ENCODE results near the gene OPCML. TPM values are rescaled to one million over a fixed set of nuclear protein-coding genes. Genes with fewer than 3 reads are reported as not detected.

Gene OPCML
- total RNA-seq, 2 experiments from 2014 or later, result not detected

DNA sequence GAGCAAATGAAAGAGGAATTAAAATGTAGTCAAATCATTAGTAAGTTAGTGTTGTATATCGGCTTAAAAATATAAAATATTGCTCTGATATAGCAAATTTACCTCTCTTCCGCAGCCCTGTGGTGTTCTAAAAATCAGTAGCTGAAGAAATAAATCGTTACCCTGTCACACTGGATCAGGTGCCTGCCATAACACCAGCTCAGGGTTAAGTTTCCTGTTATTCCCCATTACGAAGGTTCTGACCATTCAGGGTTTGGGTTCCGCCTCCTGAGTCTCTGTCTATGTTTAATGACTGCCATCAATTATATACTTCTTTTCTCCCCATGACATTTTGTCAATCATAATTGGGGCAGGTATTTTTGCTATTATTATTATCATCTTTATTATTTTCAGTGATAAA, 658.5 kb downstream of the OPCML start:
- Mint-ChIP-seq H3K27ac (no peak overlapping the region), H3K9me3 (ENCODE audit: low read depth) (no peaks in the 10 kb centered on the region), H3K36me3 (ENCODE audit: low read depth) (no peaks in the 10 kb centered on the region), H3K4me1 (no peaks in the 10 kb centered on the region), H3K4me3 (no peak overlapping the region), H3K27me3 (peaks cover 3% of the 10 kb centered on the region)
- DNase-seq (no peak), ATAC-seq (no peak)
- intact Hi-C loops (cut with DNase I, micrococcal nuclease), result no loop called here
- ChIA-PET CTCF (interaction anchor here (1.5 kb wide), 2 partner anchors 11 kb away, joined by 3 to 4 read pairs; no protein-coding TSS in a partner anchor), POLR2A (no interaction called here)

DNA sequence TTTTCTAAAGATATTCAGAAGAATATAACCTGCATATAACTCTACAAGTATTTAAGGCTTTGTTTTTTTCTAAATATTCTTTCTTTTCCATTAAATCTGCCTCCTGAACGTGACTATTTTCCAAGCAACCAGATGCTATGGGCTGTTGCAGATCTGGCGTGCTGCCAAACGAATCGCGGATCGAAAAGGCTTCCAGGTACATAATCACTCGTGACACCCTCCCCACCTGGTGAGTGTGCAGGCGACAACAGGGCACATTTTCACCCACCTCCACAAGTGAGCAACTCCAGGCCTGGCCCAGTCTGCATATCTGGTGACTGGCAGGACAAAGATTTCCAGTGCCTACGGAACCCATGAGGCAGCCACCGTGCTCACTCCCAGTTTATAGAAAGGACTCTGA, 660.1 kb downstream of the OPCML start:
- CTCF ChIA-PET, result no interaction called here
- H3K4me1 Mint-ChIP-seq, result no peaks in the 10 kb centered on the region
- H3K4me3 Mint-ChIP-seq, result no peak overlapping the region

DNA sequence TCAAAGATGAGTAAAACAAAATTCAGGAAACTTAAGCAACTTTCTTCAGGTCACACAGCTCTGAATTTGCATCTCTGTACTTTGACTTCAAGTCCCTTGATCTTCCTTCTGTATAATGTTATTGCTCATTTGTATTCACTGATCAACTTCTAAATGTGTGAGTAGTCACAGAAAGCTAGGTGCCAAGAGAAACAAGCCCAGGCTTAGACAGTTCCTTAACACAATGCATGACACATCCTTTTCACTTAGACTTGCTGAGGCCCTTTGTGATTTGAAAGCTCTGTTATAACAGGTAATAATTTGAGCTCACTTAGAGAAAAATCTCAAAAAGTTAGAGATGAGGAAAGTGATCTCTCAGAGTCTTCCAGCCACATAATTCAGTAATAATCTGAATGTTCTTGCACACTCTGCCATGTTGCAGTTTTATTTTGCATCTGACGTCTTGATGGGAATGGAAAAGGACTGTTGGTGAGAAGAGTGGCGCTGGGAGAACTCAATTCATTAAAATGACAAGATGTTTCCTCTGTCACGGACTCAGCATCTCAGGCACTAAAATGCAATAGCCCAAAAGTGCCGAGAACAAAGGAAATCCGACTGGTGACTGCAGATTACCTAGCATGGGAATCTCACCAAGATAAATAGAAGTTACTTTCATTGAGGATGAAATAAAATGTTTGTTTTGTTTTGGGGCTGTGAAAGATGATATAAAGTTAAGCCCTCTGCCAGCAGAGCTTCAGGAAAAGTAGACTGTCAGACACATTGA, 665.3 kb downstream of the OPCML start:
- POLR2A ChIA-PET, result no interaction called here
- H3K4me3 Mint-ChIP-seq, result no peak overlapping the region
- peaks cover 3% of the 10 kb centered on the region for H3K27me3 Mint-ChIP-seq
- ATAC-seq, result no peak
- no peaks in the 10 kb centered on the region for H3K9me3 Mint-ChIP-seq (ENCODE audit: low read depth)
- no peak overlapping the region for H3K27ac Mint-ChIP-seq
- no peaks in the 10 kb centered on the region for H3K36me3 Mint-ChIP-seq (ENCODE audit: low read depth)
- intact Hi-C loops (cut with DNase I, micrococcal nuclease), result no loop called here
- H3K4me1 Mint-ChIP-seq, result no peaks in the 10 kb centered on the region
- no peak for DNase-seq
- CTCF ChIA-PET, result no interaction called here

More for the DNA sequence above, 660.1 kb downstream of the OPCML start:
- no peak for DNase-seq
- Mint-ChIP-seq H3K27me3 (peaks cover 6% of the 10 kb centered on the region), H3K9me3 (ENCODE audit: low read depth) (no peaks in the 10 kb centered on the region), H3K27ac (no peak overlapping the region), H3K36me3 (ENCODE audit: low read depth) (no peaks in the 10 kb centered on the region)
- intact Hi-C loops (cut with DNase I, micrococcal nuclease), result no loop called here
- POLR2A ChIA-PET, result no interaction called here
- ATAC-seq, result no peak

DNA sequence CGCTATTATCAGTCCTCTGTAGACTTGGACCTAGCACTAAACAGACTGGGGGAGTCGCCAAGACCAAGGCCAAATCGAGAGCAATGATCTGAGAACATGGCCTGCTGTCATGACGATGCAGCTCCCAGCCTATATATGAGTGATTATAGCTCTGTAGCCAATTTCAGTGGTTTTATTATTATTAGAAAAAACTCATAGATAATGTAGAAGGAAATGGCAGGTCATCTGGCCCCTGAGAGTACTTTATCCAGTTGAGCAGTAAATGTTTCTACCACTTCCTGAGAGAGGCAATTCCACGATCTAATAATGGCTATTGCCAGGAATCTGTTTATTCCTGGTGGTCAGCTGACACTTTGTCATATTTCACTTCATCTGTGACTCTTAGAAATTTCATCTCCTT, 666.7 kb downstream of the OPCML start:
- CTCF ChIA-PET, result interaction anchor here (0.6 kb wide), 1 partner anchor 1509 kb away, joined by 3 read pairs; no protein-coding TSS in a partner anchor
- no peak for ATAC-seq
- no peaks in the 10 kb centered on the region for H3K9me3 Mint-ChIP-seq (ENCODE audit: low read depth)
- H3K27ac Mint-ChIP-seq, result no peak overlapping the region
- POLR2A ChIA-PET, result no interaction called here
- no peak for DNase-seq
- H3K36me3 Mint-ChIP-seq (ENCODE audit: low read depth), result no peaks in the 10 kb centered on the region
- H3K4me3 Mint-ChIP-seq, result no peak overlapping the region
- no peaks in the 10 kb centered on the region for H3K4me1 Mint-ChIP-seq
- peaks cover 3% of the 10 kb centered on the region for H3K27me3 Mint-ChIP-seq
- intact Hi-C loops (cut with DNase I, micrococcal nuclease), result no loop called here

DNA sequence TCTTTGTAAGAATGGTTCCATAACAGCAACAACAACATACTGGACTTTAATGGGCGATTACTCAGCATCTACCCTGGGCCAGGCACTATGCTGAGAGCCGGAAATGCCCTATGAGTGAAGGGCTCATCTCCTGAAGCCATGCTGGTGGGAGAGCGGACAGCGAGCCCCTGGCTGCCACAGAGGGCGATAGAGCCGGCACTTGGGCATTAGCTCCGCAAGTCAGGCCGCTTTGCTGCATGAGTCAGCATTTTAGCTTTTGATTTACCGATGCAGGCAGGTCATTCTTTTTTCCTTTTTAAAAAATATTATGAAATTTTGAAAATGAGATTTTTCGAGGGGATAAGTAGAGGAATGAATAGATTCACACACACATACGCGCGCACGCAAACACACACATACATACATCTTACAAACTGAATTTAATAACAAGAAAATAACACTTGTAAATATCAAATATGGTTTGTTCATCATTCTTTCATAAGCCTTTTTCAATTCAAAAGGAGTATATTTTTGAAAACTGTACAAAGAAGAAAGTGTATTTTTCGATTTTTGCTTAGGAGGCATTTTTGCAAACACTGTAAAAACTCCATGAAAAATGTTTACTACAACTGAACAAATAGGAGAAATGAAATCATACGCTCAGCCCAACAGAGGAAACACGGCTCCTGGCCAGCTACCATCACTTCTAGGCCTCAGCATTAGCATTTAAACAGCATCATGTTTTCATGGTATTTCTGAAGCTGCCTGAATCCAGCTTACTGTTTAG, 667.3 kb downstream of the OPCML start:
- Mint-ChIP-seq H3K4me3 (no peak overlapping the region), H3K4me1 (no peaks in the 10 kb centered on the region), H3K36me3 (ENCODE audit: low read depth) (no peaks in the 10 kb centered on the region), H3K9me3 (ENCODE audit: low read depth) (no peaks in the 10 kb centered on the region), H3K27ac (no peak overlapping the region), H3K27me3 (peaks cover 3% of the 10 kb centered on the region)
- ChIA-PET CTCF (no interaction called here), POLR2A (no interaction called here)
- no peak for ATAC-seq
- intact Hi-C loops (cut with DNase I, micrococcal nuclease), result no loop called here
- DNase-seq, result no peak

DNA sequence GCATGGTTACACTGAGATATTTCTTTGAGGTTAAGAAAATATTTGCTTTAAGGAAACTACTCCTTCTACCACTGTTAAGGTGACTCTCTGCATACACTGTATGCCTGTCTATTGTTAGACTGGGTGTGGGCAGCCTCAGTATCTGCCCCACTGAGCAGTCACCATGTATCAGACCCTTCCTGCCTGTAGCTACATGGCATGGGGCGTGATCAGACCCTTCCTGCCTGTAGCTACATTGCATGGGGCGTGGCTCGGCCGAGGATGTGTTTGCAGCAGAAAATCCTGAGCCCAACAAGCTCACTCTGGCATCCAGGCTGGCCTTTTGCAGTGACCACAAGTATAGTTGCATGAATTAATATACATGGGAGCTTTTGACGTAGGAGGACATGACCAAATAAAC, 669.4 kb downstream of the OPCML start:
- no peak for ATAC-seq
- no peak for DNase-seq
- Mint-ChIP-seq H3K27me3 (peaks cover 3% of the 10 kb centered on the region), H3K4me1 (no peaks in the 10 kb centered on the region), H3K9me3 (ENCODE audit: low read depth) (no peaks in the 10 kb centered on the region), H3K27ac (no peak overlapping the region), H3K36me3 (ENCODE audit: low read depth) (no peaks in the 10 kb centered on the region), H3K4me3 (no peak overlapping the region)
- intact Hi-C loops (cut with DNase I, micrococcal nuclease), result no loop called here
- POLR2A ChIA-PET, result no interaction called here
- CTCF ChIA-PET, result interaction anchor here (0.7 kb wide), 1 partner anchor 12 kb away, joined by 3 read pairs; no protein-coding TSS in a partner anchor

DNA sequence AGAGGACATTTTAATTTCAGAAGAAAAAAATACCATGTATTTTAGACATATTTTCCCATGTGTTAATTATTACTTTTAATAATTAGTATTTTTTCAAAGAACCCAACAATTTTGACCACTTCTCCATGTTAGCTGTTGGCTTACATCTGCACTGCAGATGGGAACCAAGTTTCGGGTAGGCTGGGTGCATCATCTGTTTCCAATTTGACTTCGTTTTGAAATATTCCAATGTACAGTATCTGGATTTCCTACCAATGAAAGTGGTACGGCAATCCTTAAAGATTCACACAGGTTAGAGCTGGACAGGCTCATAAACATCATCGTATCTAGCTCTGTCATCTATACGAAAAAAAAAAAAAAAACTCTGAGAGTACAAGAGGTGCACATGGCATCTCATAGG, 670.2 kb downstream of the OPCML start:
- DNase-seq (no peak), ATAC-seq (no peak)
- H3K4me1 Mint-ChIP-seq, result no peaks in the 10 kb centered on the region
- intact Hi-C loops (cut with DNase I, micrococcal nuclease), result no loop called here
- no peaks in the 10 kb centered on the region for H3K27me3 Mint-ChIP-seq
- ChIA-PET CTCF (interaction anchor here (0.7 kb wide), 2 partner anchors 13 to 155 kb away, joined by 3 read pairs; no protein-coding TSS in a partner anchor), POLR2A (no interaction called here)
- no peak overlapping the region for H3K4me3 Mint-ChIP-seq
- H3K36me3 Mint-ChIP-seq (ENCODE audit: low read depth), result no peaks in the 10 kb centered on the region
- no peak overlapping the region for H3K27ac Mint-ChIP-seq
- no peaks in the 10 kb centered on the region for H3K9me3 Mint-ChIP-seq (ENCODE audit: low read depth)

DNA sequence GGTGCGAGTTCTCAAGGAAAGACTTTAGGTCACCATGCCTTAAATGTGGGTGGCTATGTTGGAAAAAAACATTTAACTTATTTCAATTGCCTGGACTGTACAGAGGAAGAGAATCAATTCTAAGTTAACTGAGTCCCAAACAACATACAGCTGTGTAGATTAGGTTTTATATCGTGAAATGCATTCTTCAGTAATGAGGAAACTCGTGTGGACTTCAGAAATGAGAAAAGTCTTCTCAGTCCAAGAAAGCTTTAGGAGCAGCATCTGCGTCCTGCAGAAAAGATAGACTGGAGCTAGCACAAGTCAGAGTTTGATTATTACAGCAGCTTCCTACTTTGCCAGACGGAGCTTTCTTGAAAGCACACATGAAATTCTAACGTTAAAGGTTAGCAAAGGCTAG, 673.0 kb downstream of the OPCML start:
- H3K4me1 Mint-ChIP-seq, result no peaks in the 10 kb centered on the region
- POLR2A ChIA-PET, result no interaction called here
- H3K27me3 Mint-ChIP-seq, result peaks cover 2% of the 10 kb centered on the region

DNA sequence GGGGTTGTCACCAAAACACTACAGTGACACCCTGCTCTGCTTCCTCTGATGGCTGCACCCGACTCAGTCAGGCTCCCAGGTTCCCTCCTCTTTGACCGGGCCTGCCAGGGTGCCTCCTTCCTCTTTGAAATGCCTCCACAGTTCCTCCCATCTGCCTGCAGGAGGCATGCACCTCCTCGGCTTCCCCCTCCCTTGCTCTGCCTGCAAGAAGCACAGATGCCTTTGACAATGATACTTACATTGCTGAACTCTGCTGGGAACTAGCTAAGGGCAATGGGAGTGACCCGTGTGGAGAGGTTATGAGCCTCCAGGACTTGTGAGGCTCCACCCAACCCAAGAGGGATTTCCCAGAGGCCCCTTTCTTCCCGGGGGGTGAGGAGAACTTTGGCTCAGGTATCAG, 674.1 kb downstream of the OPCML start:
- ChIA-PET CTCF (no interaction called here), POLR2A (no interaction called here)
- Mint-ChIP-seq H3K9me3 (ENCODE audit: low read depth) (no peaks in the 10 kb centered on the region), H3K4me3 (no peak overlapping the region), H3K36me3 (ENCODE audit: low read depth) (no peaks in the 10 kb centered on the region), H3K4me1 (no peaks in the 10 kb centered on the region), H3K27me3 (peaks cover 2% of the 10 kb centered on the region), H3K27ac (no peak overlapping the region)
- intact Hi-C loops (cut with DNase I, micrococcal nuclease), result no loop called here
- ATAC-seq (no peak), DNase-seq (no peak)

More for the DNA sequence above, 673.0 kb downstream of the OPCML start:
- Mint-ChIP-seq H3K9me3 (ENCODE audit: low read depth) (no peaks in the 10 kb centered on the region), H3K27ac (no peak overlapping the region), H3K36me3 (ENCODE audit: low read depth) (no peaks in the 10 kb centered on the region), H3K4me3 (no peak overlapping the region)
- ATAC-seq, result no peak
- CTCF ChIA-PET, result interaction anchor here (0.6 kb wide), 1 partner anchor 152 kb away, joined by 3 read pairs; no protein-coding TSS in a partner anchor
- no peak for DNase-seq
- intact Hi-C loops (cut with DNase I, micrococcal nuclease), result no loop called here

DNA sequence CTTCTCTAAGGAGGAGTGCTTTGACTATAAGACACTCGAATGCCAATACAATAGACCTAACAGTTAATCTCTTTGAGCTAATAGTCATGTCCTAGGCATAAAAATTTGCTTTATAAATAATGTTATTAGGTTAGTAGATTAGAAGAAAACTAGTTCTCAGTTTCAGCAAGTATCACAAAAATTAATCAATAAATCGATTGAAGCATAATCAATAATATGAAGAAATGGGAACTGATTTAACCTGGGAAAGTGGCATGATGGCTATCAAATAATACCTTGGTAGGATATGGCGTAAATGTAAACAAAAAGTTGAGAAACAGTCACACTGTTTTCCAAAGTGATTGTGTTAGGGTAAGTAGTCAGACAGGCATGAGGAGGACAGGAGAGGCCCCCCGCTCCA, 676.3 kb downstream of the OPCML start:
- Mint-ChIP-seq H3K4me1 (no peaks in the 10 kb centered on the region), H3K36me3 (ENCODE audit: low read depth) (no peaks in the 10 kb centered on the region), H3K27ac (no peak overlapping the region), H3K4me3 (no peak overlapping the region), H3K9me3 (ENCODE audit: low read depth) (no peaks in the 10 kb centered on the region), H3K27me3 (peaks cover 2% of the 10 kb centered on the region)
- POLR2A ChIA-PET, result no interaction called here
- DNase-seq (no peak), ATAC-seq (no peak)
- intact Hi-C loops (cut with DNase I, micrococcal nuclease), result no loop called here
- CTCF ChIA-PET, result interaction anchor here (0.7 kb wide), 1 partner anchor 197 kb away, joined by 3 read pairs; no protein-coding TSS in a partner anchor

DNA sequence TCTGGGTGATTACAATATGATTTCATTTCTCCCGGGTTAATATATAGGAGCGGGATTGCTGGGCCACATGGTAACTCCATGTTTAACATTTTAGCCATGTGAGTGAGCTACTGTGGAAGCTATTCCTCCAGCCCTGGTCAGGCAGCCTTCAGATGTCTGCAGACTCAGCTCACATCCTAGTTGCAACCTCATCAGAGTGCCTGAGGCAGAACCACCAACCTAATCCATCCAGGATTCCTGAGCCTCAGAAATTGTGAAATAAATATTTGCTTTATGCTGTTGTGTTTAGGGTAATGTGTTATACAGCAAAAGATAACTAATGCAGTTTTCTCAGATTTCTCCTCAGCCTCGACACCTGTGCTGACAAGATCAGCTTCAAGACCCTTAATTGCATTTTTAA, 676.8 kb downstream of the OPCML start:
- H3K27me3 Mint-ChIP-seq, result peaks cover 2% of the 10 kb centered on the region
- H3K27ac Mint-ChIP-seq, result no peak overlapping the region
- no peaks in the 10 kb centered on the region for H3K9me3 Mint-ChIP-seq (ENCODE audit: low read depth)
- POLR2A ChIA-PET, result no interaction called here
- CTCF ChIA-PET, result no interaction called here
- intact Hi-C loops (cut with DNase I, micrococcal nuclease), result no loop called here
- H3K4me3 Mint-ChIP-seq, result no peak overlapping the region
- DNase-seq (no peak), ATAC-seq (no peak)
- H3K4me1 Mint-ChIP-seq, result no peaks in the 10 kb centered on the region
- no peaks in the 10 kb centered on the region for H3K36me3 Mint-ChIP-seq (ENCODE audit: low read depth)

DNA sequence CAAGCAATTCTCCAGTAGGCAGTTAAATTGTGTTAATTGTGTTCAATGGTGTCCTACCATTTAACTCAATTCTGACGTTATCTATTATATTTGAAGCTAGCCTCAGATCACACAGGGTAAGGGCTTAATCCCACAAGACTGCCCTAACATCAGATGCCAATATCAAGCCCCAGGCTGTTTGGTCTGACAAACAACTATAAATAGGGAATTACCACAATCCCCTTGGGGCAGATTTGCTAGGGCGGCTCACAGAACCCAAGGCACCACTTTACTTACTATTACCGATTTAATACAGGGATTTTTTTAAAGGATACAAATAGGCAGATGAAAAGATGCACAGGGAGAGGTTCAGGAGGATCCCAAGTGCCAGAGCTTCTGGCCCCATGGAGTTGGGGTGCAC, 678.4 kb downstream of the OPCML start:
- POLR2A ChIA-PET, result no interaction called here

More for the DNA sequence above, 678.4 kb downstream of the OPCML start:
- H3K36me3 Mint-ChIP-seq (ENCODE audit: low read depth), result no peaks in the 10 kb centered on the region
- intact Hi-C loops (cut with DNase I, micrococcal nuclease), result no loop called here
- H3K4me3 Mint-ChIP-seq, result no peak overlapping the region
- H3K27me3 Mint-ChIP-seq, result peaks cover 3% of the 10 kb centered on the region
- H3K27ac Mint-ChIP-seq, result no peak overlapping the region
- CTCF ChIA-PET, result no interaction called here
- no peaks in the 10 kb centered on the region for H3K4me1 Mint-ChIP-seq
- ATAC-seq, result no peak
- no peak for DNase-seq
- no peaks in the 10 kb centered on the region for H3K9me3 Mint-ChIP-seq (ENCODE audit: low read depth)
